ENCODE results near the gene MYADML2.

Gene MYADML2

GRCh38 chr17:81978524-81979298, 31.7 kb upstream of the MYADML2 start:
- DNase-seq (ENCODE audit: low read depth) = no peak

- DNase-seq (ENCODE audit: low read depth) = peak; percentile 89
These were observed 30.3 kb upstream of the MYADML2 start, which contains the start of gene ASPSCR1 for GRCh38 chr17:81977211-81977808. TSS of gene ASPSCR1 (plus strand) at chr17:81977629. CDS start at chr17:81977647, 18 bp downstream.

GRCh38 chr17:81976332-81977210, 29.5 kb upstream of the MYADML2 start:
- DNase-seq (ENCODE audit: low read depth) = no peak

- no peak for DNase-seq (ENCODE audit: low read depth)
These were observed 26.4 kb upstream of the MYADML2 start for GRCh38 chr17:81973432-81973831.

- no peak for DNase-seq (ENCODE audit: low read depth)
These were observed 22.1 kb upstream of the MYADML2 start for GRCh38 chr17:81968850-81969812.

GRCh38 chr17:81968396-81968745, 21.3 kb upstream of the MYADML2 start:
- no peak for DNase-seq (ENCODE audit: low read depth)

- DNase-seq (ENCODE audit: low read depth) = peak; percentile 79
These were observed 20.7 kb upstream of the MYADML2 start for GRCh38 chr17:81967533-81968395.

GRCh38 chr17:81967244-81967532, 20.2 kb upstream of the MYADML2 start:
- no peak for DNase-seq (ENCODE audit: low read depth)

GRCh38 chr17:81966343-81967243, 19.6 kb upstream of the MYADML2 start:
- no peak for DNase-seq (ENCODE audit: low read depth)

- DNase-seq (ENCODE audit: low read depth) = no peak
These were observed 17.2 kb upstream of the MYADML2 start for GRCh38 chr17:81964081-81964849.

GRCh38 chr17:81962499-81963441, 15.7 kb upstream of the MYADML2 start:
- DNase-seq (ENCODE audit: low read depth) = no peak

GRCh38 chr17:81961521-81962498, 14.8 kb upstream of the MYADML2 start:
- DNase-seq (ENCODE audit: low read depth) = no peak

- no peak for DNase-seq (ENCODE audit: low read depth)
These were observed 14.1 kb upstream of the MYADML2 start, which contains the start of gene NOTUM for GRCh38 chr17:81961087-81961511. TSS of gene NOTUM (minus strand) at chr17:81961187. CDS start at chr17:81960909, 278 bp downstream.

- no peak for DNase-seq (ENCODE audit: low read depth)
These were observed 13.3 kb upstream of the MYADML2 start for GRCh38 chr17:81960130-81960958.

- peak; percentile 82 for DNase-seq (ENCODE audit: low read depth)
These were observed 12.5 kb upstream of the MYADML2 start for GRCh38 chr17:81959362-81960129.
